Daoy (cell line): ENCODE measurements around the gene SLC2A4RG. TPM values are rescaled to one million over a fixed set of nuclear protein-coding genes. Genes with fewer than 3 reads are reported as not detected.

Experiments used
- DNase-seq: peaks from one replicate; pipeline ENCODE4 v3.0.0-alpha.2; 2015; ENCODE audit warnings: low read depth
- total RNA-seq: library from RNA; depleted of rRNA; stranded (reverse); fragments of >200 nt; shearing (Covaris generic); gene quantifications from 2 replicates; pipeline ENCODE4 v1.2.3, GENCODE V29; 2014

The SLC2A4RG gene
- total RNA-seq, 1 experiment from 2014 or later = 14.6 TPM

- peak; percentile 83 for DNase-seq
These were observed 1.2 kb downstream of the SLC2A4RG start for GRCh38 chr20:63740627-63741353.

GRCh38 chr20:63741354-63741675 is 1.7 kb downstream of the SLC2A4RG start:
- no peak for DNase-seq

DNA sequence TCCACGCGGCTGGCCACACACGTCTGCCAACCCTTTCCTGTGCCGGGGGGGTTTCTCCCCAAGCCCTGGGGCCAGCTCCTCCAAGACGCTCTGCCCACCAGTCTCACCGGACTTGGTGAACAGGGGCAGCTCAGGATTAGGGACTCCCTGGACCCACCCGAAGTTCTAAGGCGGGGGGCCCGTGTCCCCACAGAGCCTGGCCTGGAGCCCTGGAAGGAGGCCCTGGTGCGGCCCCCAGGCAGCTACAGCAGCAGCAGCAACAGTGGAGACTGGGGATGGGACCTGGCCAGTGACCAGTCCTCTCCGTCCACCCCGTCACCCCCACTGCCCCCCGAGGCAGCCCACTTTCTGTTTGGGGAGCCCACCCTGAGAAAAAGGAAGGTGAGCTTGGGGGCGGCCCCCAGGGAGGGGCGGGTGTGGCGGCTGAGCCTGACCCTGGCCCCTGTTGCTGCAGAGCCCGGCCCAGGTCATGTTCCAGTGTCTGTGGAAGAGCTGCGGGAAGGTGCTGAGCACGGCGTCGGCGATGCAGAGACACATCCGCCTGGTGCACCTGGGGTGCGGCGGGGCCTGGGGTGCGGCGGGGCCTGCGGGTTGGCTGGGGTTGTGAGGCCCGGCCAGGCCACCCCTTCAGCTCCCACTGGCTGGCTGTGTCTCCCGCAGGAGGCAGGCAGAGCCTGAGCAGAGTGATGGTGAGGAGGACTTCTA is 2.3 kb downstream of the SLC2A4RG start:
- DNase-seq = no peak

- no peak for DNase-seq
These were observed 2.9 kb downstream of the SLC2A4RG start for GRCh38 chr20:63742381-63743024.

DNA sequence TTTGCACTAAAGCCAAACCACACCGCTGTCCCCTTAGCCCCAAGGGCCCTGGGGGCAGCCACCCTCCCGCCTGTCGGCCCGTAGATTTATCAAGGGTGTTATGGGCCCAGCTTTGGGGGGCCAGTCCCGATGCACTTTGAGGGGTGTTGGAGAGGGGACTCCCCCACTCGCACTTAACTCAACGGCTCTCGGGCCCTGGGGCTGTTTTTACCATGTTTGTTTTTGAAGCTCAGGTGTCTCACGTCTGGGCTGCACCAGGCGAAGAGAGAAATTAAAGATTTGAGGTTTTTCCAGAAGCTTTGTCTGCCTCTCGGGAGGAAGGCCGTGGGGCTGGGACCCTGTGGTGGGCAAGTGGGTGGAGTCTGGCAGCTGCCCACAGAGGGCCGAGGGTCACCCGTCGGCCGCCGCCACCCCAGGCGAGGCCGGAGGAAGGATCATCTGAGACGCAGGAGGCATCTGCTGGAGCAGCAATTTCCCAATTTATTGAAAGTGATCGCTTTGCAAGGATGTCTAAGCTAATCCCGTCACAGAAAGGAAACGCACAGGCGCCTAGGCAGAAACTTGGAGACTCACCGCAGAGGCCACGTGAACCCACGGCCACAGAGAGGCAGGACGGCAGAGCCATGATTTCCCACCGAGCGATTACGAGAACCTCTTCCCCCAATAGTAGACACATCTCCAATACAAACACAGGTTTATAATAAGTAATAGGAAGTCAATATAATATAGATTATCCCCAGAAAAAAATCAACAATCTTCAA is 3.8 kb downstream of the SLC2A4RG start:
- DNase-seq = no peak

DNA sequence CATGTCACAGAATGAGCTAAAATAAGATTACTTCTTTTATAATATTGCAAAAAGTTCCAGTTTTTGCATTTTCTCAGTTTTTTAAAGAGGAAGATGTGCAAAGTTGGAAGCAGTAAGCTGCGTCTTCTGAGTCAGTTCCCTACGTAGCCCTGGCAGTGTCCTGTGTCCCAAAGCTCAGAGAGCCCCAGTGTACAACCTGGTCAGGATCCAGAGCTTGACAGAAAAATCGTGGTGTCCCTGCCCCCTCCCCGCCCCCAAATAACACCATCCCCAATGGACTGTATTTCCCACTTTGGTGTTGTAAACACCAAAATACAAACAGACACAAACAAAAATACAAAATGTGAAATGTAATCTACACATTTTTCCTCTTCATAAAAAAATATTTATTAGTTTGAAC is 4.6 kb downstream of the SLC2A4RG start:
- DNase-seq = no peak

DNA sequence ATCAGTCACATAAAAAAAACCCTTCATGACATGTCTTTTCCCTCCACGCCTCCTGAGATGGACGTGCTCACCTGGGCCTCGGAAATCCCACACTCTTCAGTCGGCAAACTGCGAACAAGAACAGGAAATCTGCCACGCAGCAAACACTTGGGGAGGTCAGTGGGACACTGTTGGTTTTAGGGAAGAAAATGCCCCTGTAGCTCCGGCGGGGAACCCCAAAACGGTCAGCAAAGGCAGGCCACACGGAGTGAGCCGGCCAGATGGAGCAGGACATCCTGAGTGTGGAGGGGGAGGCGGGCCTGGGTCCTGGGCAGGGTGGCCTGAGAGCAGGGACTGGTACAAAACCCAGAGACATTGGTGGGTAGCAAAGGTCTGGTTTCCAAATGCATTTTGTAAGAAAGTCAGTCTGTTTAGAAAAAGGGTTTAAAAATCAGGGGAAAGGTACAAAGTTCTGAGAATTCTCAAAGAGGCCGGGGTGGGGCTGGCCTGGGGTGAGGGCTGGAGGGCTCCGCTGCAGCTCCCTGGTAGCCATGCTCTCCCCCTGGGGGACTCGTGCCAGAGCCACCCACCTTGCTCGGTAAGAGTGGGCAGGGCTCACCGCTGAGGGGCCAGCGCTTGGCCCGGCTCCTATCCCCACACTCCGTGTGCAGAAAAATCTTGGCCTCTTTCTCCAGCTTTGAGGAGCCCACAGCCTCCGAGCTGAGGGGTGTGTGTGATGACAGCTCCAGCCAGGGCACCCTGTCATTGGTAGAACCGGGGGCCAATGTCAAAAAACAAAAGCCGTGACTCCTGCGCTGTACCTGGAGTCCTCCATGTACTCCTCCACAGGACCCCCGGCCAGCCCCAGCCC is 5.2 kb downstream of the SLC2A4RG start:
- DNase-seq = no peak

- no peak for DNase-seq
These were observed 5.8 kb downstream of the SLC2A4RG start for GRCh38 chr20:63745424-63745805.

DNA sequence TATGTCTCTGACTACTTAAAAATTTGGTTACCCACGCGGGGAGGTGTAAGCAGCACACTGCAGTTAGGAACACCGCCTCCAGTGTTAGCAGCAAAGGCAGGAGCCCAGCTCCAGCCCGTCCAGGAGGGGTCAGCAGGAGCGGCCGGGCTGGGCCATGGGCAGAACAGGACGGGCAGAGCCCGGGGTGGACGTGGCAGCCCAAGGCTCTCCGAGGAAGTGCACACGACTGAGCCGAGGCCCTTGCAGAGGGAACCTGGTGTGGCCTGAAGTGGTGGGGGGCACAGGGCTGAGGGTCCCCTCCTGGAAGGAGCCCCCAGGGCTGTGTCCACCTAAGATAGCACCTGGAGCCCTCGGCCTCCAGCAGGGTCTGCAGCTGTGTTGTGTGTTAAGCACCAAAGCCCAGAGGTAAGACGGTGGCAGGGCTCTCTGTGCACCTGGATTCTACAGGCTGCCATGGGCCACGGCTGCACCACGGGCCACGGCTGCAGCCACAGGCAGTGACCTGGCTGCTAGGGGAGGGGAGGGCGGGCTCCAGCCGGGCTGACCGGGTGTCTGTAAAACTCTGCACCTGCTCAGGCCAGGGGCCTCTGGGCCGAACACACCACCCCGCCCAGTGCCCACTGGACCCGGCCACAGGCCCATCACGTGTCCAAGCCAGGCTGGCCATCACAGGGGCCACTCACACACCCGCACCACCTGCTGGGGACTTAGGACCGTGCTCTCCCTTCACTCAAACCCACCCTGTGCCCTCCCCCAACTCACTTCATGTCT is 6.6 kb downstream of the SLC2A4RG start:
- no peak for DNase-seq

DNA sequence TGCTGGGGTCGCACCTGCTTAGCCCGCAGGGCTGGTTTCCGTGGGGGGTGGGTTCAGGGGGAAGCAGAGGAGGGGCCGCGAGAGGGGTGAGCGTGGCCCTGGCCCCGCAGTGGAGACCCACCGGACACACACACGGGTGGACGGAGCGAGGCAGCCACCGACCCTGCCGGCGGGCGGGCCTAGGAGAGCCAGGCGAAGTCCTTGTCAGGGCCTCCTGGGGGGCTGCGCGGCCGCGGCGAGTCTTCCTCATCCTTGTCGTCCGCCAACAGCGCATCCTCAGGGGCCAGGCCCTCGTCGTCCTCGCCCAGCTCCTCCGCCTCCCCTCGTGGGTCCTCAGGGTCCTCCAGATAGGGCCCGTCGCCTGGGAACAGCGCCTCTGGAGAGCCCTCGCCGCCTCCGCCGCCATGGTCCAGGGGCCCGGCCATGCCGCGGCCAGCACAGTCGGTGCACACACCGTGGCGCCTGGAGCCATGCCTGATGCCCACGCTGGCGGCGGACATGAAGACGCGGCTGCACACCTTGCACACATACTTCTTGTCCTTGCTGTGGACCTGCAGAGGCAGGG is 7.3 kb downstream of the SLC2A4RG start:
- DNase-seq = no peak

DNA sequence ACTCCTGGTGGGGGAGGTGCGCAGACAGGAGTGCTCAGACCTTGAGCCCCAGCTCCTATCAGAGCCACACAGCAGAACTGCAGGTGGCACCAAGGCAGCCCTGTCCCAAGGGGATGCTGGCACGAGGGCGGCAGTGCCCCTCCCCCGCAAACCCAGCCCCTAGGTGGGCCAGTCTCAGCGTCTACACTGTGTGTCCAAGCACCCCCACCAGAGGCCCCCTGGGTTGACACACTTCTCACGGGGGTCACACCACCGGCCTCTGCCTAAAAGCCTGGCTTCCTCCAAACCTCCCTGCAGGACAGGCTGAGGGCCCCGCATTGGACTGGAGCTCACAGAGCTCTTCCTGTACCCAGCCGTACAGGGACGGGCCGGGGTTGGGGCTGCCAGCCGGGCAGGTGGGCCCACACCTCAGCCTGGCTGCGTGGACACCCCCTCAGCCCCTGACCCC is 8.1 kb downstream of the SLC2A4RG start:
- no peak for DNase-seq

GRCh38 chr20:63748070-63748933 is 8.7 kb downstream of the SLC2A4RG start:
- DNase-seq = no peak

DNA sequence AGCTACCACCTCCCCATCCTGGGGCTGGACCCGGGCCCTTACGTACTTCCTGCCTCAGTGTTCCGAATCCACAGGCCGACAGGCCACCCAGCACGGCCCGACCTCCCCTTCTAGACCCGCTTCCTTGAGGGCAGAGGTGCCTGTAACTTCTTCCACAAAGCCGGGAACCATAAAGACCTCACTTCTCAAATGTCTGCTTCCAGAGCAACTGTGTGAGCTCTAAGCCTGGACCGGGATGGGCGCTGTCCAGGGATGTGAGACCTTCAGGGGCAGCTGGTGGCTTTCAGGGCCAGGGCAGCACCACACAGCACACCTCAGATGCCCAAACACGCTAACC is 9.3 kb downstream of the SLC2A4RG start:
- no peak for DNase-seq

- DNase-seq = no peak
These were observed 10.3 kb downstream of the SLC2A4RG start for GRCh38 chr20:63749597-63750508.

DNA sequence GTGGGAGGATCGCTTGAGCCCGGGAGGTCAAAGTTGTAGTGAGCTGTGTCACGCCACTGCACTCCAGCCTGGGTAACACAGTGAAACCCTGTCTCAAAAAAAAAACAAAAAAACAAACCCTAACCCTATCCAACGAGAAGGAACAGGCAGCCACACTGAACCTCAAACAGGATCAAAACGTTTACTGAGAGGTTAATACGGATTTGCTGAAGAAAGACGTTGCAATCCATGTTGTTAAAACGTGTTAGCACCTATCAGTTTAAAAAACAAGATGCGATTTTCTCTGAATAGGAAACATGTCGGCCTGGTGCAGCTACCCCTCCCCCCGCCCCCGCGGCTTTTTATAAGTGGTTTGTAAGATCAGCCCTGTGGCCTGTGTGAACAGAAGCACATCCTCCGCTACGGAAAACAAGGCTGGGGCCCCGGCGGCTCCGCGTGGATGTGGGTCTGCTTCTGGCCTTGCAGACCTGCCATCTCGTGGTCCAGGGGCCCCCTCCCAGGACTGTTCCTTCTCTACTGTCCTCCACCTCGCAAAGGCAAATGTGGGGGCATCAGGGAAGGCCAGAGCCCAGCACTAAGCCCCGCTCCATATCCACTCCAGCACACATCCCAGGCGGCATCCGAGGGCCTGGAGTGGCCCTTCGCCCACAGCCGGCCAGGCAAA is 11.4 kb downstream of the SLC2A4RG start:
- no peak for DNase-seq

DNA sequence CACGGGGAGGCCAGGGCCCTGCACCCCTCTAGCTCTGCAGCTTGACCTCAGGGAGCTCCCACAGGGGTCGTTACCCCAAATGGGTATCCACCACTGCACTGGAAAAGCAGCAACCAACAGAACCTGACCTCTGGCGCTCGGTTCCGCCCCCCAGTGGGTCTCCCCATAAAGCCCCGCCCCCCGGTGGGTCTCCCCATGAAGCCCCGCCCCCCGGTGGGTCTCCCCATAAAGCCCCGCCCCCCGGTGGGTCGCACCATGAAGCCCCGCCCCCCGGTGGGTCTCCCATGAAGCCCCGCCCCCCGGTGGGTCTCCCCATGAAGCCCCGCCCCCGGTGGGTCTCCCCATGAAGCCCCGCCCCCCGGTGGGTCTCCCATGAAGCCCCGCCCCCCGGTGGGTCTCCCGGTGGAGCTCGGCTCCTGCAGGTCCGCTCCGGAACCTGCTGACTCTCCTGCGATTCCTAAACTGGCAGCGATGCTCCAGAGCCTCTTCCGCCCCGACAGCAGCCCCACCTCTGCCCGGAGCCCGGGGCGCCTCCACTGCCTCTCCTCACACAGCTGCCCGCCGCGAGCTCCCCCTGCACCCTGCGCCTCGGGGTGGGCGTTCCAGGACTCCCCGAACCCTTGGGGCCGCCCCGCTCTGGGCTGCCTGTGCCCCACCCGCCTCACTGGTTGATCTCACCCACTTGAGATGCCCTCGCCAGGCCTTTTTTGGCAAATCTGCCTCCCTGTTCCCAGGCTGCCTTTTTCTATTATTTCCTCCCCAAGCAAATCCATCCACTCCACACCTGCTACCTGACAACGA is 12.1 kb downstream of the SLC2A4RG start:
- no peak for DNase-seq
